HG03060 (cell line): Measurements from ENCODE around the gene NSUN5.
"Not testable (repeated sequence)": the region's sequence is repeated elsewhere in the genome, so short reads cannot be mapped to it uniquely, and the experiment has no call there.

Experiments used
- ATAC-seq: cut with Tn5 transposase; IDR thresholded peaks from one replicate; pipeline ENCODE4 v1.9.1; 2021; ENCODE audit warnings: low read depth, moderate number of reproducible peaks; ENCODE audit not compliant: unreplicated experiment

The NSUN5 gene

DNA sequence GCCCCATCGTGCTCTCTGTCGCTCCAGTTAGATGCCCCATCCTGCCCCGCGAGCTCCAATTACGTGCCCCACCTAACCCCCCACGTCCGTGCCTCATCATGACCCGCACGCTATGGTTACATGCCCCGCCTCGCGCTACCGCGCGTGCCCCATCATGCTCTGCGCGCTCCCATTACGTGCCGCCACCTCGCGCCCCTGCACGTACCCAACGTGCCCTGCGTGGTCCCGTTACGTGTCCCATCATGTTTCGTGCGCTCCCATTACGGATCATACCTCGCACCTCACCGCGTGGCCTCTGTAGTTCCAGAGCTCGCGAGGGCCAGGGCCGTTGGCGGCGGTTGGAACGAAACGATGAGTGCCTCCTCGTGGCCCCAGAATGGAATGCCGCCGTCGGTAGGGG is 19.3 kb upstream of the NSUN5 start, which contains the start of the genes FKBP6 and TRIM50:
FKBP6 (plus strand) TSS at position 240 of the 400 bp plus-strand sequence. CDS start 268 bp downstream, outside the sequence.
TRIM50 (minus strand) TSS at position 161 of the 400 bp plus-strand sequence. CDS start 3,295 bp downstream, outside the sequence.
- not testable (repeated sequence) for ATAC-seq

GRCh38 chr7:73327449-73327848 is 18.8 kb upstream of the NSUN5 start:
- not testable (repeated sequence) for ATAC-seq

GRCh38 chr7:73325424-73325823 is 16.8 kb upstream of the NSUN5 start:
- ATAC-seq: not testable (repeated sequence)

- ATAC-seq: not testable (repeated sequence)
These were observed 15.6 kb upstream of the NSUN5 start for GRCh38 chr7:73324081-73324845.

GRCh38 chr7:73323434-73324080 is 14.9 kb upstream of the NSUN5 start:
- not testable (repeated sequence) for ATAC-seq

- not testable (repeated sequence) for ATAC-seq
These were observed 11.4 kb upstream of the NSUN5 start for GRCh38 chr7:73320009-73320408.

DNA sequence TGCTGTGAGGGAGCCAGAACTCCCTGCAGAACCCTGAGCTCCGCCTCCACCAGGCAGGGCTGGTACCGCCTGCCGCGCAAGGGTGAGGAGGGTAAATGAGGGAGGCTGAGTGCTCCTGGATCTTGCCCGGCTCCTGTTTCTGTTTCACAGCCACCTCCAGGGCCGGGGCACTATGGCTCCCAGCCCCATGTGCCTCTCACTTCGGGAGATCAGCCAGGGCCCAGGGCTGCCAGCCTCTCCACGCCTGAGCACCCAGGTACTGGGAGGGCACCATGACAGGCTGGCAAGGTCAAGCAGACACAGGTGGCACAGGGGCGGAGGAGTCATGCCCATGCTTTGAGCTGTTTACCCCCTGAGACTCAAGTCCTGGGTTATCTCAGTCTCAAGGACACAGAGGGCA is 10.9 kb upstream of the NSUN5 start:
- not testable (repeated sequence) for ATAC-seq

DNA sequence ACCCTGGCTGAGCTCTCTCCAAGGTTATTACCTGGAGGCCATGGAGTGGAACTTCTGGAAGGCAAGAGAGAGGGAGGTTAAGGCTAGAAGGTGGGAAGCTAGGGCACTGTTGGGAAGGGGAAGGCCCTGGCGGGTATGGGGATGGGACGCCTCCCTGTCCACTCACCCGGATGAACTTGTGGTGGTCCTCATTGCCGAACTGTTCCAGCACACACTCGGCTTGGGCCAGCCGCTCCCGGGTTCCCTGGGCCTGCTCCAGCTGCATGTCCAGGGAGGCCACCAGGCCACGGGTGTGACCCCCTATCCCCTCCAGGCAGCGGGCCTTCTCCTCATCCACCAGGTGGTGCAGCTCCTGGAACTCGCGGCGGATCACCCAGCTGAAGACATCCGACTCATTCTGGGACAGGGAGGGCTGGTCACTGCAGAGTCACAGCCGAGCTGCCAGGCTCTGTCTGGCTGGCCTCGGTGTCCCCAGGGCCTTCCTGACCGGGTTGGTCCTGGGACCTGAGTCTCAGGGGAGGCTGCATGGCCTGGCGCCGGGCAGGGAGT is 10.1 kb upstream of the NSUN5 start:
- ATAC-seq: not testable (repeated sequence)

DNA sequence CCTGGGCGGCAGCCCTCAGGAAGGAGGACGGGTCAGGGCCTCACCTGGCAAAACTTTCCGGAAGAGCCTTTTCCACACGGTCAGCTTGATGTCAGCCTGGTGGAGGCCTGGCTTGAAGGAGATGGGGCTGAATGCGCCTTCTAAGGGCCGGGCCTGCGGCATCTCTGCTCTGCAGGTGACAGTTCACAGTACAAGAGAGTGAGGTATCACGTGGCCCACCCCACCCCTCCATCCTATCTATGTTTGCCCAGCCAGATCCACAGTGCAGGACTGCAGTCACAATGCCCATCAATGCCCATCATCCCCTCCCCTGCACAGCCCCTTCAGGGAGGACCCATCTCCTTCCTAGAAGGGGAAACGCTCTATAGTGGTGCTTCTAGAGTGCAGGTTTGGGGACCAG is 7.9 kb upstream of the NSUN5 start:
- ATAC-seq: no peak

- ATAC-seq: no peak
These were observed 5.6 kb upstream of the NSUN5 start for GRCh38 chr7:73314271-73314670.

GRCh38 chr7:73313521-73313906 is 4.9 kb upstream of the NSUN5 start:
- no peak for ATAC-seq

GRCh38 chr7:73312831-73313520 is 4.3 kb upstream of the NSUN5 start:
- ATAC-seq: no peak

DNA sequence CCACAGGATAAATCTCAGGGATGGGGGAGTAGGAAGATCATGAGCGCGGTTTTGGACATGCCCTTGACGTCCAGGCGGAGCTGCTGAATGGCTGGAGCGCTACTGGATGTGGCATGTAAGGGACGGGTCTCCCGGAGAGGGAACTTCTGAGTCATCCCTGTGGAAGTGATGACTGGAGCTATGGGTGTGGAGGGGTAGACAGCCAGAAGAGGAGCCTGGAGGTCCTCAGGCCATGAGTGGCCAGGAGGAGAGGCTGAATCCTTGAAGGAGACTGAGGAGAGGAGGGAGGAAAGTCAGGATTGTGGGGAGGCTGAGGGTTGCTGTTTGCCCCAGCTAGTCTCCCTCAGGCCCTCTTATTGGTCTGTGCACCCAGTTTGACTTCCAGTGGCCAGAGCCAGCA is 2.8 kb upstream of the NSUN5 start:
- ATAC-seq: not testable (repeated sequence)

DNA sequence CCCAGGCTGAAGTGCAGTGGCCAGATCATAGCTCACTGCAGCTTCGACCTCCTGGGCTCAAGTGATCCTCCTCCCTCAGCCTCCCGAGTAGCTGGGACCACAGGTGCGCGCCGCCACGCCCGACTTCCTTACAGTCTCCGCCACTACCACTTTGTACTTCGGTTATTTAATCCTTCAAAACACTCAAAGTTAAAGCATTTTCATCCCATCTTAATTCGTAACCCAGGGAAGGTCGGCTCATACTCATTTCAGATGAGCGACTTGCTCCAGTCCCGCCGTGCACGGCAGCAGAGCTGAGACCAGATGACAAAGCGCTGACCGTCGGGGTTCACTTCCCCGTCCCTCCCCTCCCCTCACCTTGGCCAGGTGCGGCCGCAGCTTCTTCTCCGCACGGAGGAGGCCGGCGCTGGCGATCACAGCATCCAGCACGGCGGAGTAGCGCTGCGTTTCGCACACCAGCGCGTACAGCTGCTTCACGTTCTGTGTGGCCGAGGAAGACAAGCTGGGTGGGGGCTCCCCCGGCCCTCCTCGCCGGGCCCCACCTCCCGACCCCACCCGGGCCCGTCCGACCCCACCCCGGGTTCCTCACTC is 457 bp downstream of the NSUN5 start:
- ATAC-seq: no peak

DNA sequence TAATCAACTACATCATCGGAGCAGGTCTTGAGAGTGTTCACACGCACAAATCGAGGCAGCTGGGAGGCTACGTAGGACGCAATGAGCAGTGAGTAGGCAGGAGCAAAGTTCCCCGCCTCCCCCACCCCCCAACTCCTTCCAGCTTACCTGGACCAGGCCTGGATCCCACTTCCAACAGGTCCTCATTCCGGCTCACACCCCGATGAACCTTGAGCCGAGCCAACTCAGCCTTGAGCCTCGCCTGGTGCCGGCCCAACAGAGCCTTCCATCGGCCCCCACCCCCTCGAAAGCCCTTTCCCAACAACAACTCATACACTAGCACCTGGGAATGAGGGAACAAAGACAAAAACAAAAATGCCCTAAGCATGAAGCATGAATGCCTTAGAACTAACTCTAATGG is 1.2 kb downstream of the NSUN5 start:
- ATAC-seq: no peak

DNA sequence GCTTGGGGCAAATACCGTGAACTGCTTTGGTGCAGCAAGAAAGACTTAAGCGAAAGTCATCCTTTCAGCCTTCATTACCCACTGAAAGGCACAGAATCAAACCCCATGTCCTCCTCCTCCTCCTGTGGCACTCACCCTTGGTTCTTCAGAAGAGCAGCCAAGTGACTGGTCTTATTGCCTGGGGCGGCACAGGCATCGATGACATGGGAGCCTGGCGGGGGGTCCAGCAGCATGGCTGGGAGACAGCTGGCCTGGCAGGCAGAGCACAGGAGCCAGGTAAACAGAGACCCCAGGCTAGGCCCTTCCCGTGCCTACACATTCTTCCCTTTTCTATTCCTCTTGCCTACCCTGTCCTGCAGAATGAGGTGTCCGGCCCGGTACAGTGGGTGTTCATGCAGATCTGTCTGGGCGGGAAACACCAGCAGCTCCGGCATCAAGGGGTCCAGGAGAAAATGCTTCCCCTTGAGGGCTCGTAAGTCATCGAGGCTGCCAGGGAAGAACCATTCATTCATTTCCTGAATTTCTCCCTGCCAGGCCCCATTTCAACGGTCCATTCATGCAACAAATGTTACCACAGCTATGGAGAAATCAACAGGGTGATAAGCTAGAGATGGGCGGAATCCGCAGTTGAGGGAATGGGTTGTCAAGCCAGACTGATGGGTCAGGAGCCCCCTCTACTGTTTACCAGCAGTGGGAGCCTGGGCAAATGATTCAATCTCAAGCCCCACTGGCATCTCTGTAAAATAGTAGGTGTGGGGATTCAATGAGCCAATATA is 3.8 kb downstream of the NSUN5 start:
- not testable (repeated sequence) for ATAC-seq

DNA sequence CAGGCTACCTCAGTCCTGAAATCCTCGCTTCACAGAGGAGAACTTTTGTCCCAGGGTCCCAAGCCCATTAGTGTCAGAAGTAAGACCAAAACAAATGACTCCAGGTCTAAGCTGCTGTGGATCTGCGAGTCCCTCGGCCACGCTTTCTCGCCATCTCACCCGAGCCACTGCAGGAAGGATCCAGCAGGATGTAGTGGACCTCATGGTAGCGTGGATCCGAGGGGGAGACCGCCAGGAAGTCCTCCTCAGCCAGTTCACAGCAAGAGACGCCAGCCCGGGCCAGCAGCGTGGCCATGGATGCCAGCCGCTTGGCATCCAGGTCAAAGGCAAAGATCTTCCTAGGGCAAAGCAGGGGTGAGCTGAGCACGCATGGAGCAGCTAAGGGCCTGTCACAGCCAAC is 4.6 kb downstream of the NSUN5 start:
- ATAC-seq: no peak

GRCh38 chr7:73303546-73303945 is 5.1 kb downstream of the NSUN5 start:
- ATAC-seq: no peak

DNA sequence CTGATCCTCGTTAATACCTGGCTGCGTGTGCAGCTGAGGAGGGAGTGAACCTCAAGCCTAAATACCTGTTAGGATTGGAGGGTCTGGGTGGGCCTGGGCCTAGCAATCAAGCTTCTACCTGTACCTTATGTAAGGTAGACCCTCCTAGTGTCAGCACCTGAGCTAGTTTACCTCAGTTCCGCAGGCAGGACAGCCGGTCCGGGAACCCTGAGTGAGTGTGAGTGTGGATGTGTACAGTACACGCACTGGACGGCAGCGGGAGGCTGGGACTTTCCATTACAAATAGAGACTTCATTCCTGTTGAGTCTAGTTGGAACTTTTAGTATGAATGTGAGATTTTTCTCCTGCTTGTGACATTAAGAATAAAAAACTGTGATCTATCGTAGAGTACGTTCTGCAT is 5.8 kb downstream of the NSUN5 start:
- not testable (repeated sequence) for ATAC-seq

DNA sequence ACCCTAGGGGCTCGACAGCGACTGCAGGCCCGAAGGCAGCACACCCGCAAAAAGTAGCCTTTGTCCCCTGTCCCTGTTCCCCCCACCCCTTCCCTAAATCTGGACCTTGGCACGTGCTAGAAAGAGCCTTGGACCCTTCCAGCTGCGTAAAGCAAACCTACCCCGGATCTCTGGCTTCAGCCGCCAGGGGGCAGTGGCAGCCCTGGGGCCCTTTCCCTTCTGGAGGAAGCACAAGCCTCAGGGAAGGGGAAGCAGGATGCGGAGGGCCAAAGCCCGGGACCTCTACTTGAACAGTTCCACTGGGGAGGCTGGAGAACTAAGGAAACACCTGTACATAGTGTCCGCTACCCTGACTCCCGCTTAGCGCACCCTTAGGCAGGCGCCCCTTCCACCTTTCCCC is 7.5 kb downstream of the NSUN5 start:
- ATAC-seq: not testable (repeated sequence)
